BJ (cell line): Measurements from ENCODE around the gene TSSK3. TPM values are rescaled to one million over a fixed set of nuclear protein-coding genes. Genes with fewer than 3 reads are reported as not detected.

Source experiments
- CTCF ChIA-PET: fragments of 350-600 bp; formaldehyde crosslinking; extraction: SDS; loops from one replicate; lab custom pipeline; 2021; ENCODE audit warnings: antibody characterized with exemption, inconsistent platforms; lab: Yijun Ruan, JAX
- POLR2A ChIA-PET: fragments of 300-600 bp; sonication (Branson Sonifier 250); formaldehyde crosslinking; extraction: SDS; loops from one replicate; lab custom pipeline; 2021; ENCODE audit warnings: antibody characterized with exemption; lab: Charles Lee
- DNase-seq: peaks from one replicate; pipeline ENCODE4 v3.0.0-alpha.2; 2011; ENCODE audit warnings: low read depth
- H3K27me3 ChIP-seq: 2 replicates; pipeline ENCODE4 v1.6.0; 2011; ENCODE audit warnings: low read length; ENCODE audit not compliant: control insufficient read depth, insufficient read depth
- H3K36me3 ChIP-seq: 2 replicates; pipeline ENCODE4 v1.5.1; 2011; ENCODE audit warnings: low read length; ENCODE audit not compliant: control insufficient read depth, insufficient read depth
- H3K4me3 ChIP-seq: 2 replicates; pipeline ENCODE4 v1.5.1; 2011; ENCODE audit warnings: low read depth, mild to moderate bottlenecking, control low read depth, low read length
- CTCF ChIP-seq: IDR thresholded peaks from 2 replicates; pipeline ENCODE4 v1.5.1; 2011; ENCODE audit warnings: low read depth, mild to moderate bottlenecking, control low read depth, inconsistent platforms, low read length, moderate library complexity; ENCODE audit not compliant: insufficient read depth
- polyA plus RNA-seq: library from polyadenylated mRNA; depleted of rRNA; stranded (reverse); fragments of >200 nt; gene quantifications from 2 replicates; pipeline ENCODE4 v1.2.3, GENCODE V29; 2011

Gene TSSK3
- polyA plus RNA-seq, 1 experiment, result 0.39 TPM

GRCh38 chr1:32367912-32368635 lies 5.7 kb downstream of the TSSK3 start:
- no peaks in the 10 kb centered on the region for H3K27me3 ChIP-seq
- no peak for TF ChIP-seq CTCF
- CTCF ChIA-PET, result no interaction called here
- no peak overlapping the region for H3K4me3 ChIP-seq
- DNase-seq, result no peak
- POLR2A ChIA-PET, result no interaction called here
- H3K36me3 ChIP-seq, result peaks cover 31% of the 10 kb centered on the region

- POLR2A ChIA-PET, result interaction anchor here (0.6 kb wide), 1 partner anchor 81 kb away, joined by 3 read pairs; no protein-coding TSS in a partner anchor
Measured at GRCh38 chr1:32372149-32372756, 9.9 kb downstream of the TSSK3 start.

GRCh38 chr1:32373996-32374592 lies 11.8 kb downstream of the TSSK3 start:
- H3K36me3 ChIP-seq, result peaks cover 40% of the 10 kb centered on the region
- POLR2A ChIA-PET, result no interaction called here
- TF ChIP-seq CTCF, result no peak

More at GRCh38 chr1:32372149-32372756, 9.9 kb downstream of the TSSK3 start:
- Histone ChIP-seq H3K4me3 (no peak overlapping the region), H3K36me3 (peaks cover 34% of the 10 kb centered on the region), H3K27me3 (no peaks in the 10 kb centered on the region)
- CTCF ChIA-PET, result interaction anchor here (0.5 to 2.1 kb wide), 3 partner anchors 28 to 173 kb away, joined by 3 to 6 read pairs (median 3); no protein-coding TSS in a partner anchor
- DNase-seq, result no peak
- no peak for TF ChIP-seq CTCF

GRCh38 chr1:32376199-32376598 lies 13.9 kb downstream of the TSSK3 start:
- Histone ChIP-seq H3K27me3 (no peaks in the 10 kb centered on the region), H3K36me3 (peaks cover 55% of the 10 kb centered on the region), H3K4me3 (no peak overlapping the region)
- DNase-seq, result no peak
- ChIA-PET CTCF (no interaction called here), POLR2A (no interaction called here)
- no peak for TF ChIP-seq CTCF

More at GRCh38 chr1:32373996-32374592, 11.8 kb downstream of the TSSK3 start:
- no peak overlapping the region for H3K4me3 ChIP-seq
- CTCF ChIA-PET, result interaction anchor here (0.8 to 2.1 kb wide), 3 partner anchors 14 to 139 kb away, joined by 3 to 6 read pairs (median 3); no protein-coding TSS in a partner anchor
- DNase-seq, result no peak
- no peaks in the 10 kb centered on the region for H3K27me3 ChIP-seq
